T-helper 1 cell (primary cell): ENCODE results near the gene PSMB2.
"Not testable (repeated sequence)": the region's sequence is repeated elsewhere in the genome, so short reads cannot be mapped to it uniquely, and the experiment has no call there.

Experiments
- DNase-seq, 5 donors: peaks; one replicate each; pipeline ENCODE4 v3.0.0-alpha.2; 2012 to 2020
- total RNA-seq, 4 donors: gene quantifications; one replicate each; lab custom pipeline; 2026; lab: John Stamatoyannopoulos, UW

Gene PSMB2
- 33.2 to 46.1 (median 41.9) reads per million in 4 donors for total RNA-seq

- DNase-seq = peak; percentile 86 to 95 (median 91)
Observed at GRCh38 chr1:35641233-35641866, at the start of gene PSMB2. Gene PSMB2, minus strand, starts transcription at chr1:35641526. Its CDS starts 94 bp downstream, at chr1:35641432.

DNA sequence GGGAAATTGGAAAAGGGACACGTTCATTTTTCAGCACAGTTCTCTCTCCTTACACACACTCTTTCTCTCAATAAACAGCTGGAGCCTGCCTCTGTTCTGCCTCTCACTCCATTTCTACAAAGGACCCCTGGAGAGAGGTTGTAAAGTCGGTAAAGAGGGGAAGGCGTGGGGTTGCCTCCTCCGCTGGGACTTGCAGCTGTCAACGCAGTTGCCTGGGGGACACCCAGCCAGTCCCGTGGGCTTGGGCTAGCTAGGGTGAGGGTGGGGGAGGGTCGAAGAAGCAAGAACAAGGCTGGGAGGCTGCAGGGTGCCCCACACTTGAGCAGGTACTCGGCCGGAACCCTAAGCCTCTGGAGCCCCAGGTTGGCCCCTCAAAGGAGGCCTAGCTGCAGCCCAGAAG is 49.8 kb upstream of the PSMB2 start:
- DNase-seq = no peak

DNA sequence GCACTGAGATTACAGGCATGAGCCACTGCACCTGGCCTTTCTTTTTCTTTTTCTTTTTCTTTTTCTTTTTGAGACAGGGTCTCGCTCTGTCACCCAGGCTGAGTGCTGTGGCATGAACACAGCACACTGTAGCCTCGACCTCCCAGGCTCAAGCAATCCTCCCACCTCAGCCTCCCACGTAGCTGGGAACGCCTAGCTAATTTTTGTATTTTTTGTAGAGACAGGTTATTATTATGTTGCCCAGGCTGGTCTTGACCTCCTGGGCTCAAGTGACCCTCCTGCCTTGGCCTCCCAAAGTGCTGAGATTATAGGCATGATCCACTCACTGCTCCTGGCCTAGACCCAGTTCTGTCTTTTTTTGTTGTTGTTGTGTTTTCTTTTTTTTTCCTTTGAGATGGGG is 48.8 kb upstream of the PSMB2 start:
- DNase-seq = not testable (repeated sequence)

DNA sequence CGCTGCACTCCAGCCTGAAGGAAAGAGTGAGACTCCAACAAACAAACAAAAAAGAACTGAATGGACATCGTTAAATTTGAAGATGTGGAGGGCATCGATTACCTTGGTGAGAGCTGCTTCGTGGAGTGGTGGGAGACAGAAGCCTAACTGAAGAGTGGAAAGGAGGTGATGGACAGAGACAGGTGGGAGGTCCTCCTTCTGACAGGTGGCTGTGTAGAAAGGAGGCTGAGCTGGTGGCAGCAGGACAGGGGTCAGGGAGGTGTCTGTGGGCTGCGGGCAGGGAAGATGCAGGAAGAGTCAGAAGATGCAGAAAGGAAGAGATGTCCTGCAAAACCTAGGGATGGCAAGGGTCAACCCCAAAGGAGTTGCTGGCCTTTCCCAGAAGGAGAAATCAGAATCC is 46.8 kb upstream of the PSMB2 start:
- DNase-seq = no peak

GRCh38 chr1:35683012-35683411 is 41.7 kb upstream of the PSMB2 start:
- no peak for DNase-seq

- DNase-seq = no peak
Observed at GRCh38 chr1:35680271-35680670, 38.9 kb upstream of the PSMB2 start.

GRCh38 chr1:35675773-35676172 is 34.4 kb upstream of the PSMB2 start:
- no peak for DNase-seq

- DNase-seq = no peak
Observed at GRCh38 chr1:35674111-35674510, 32.8 kb upstream of the PSMB2 start.

- no peak for DNase-seq
Observed at GRCh38 chr1:35672116-35672515, 30.8 kb upstream of the PSMB2 start.

- DNase-seq = no peak
Observed at GRCh38 chr1:35668506-35668905, 27.2 kb upstream of the PSMB2 start.

GRCh38 chr1:35666916-35667315 is 25.6 kb upstream of the PSMB2 start:
- no peak for DNase-seq

DNA sequence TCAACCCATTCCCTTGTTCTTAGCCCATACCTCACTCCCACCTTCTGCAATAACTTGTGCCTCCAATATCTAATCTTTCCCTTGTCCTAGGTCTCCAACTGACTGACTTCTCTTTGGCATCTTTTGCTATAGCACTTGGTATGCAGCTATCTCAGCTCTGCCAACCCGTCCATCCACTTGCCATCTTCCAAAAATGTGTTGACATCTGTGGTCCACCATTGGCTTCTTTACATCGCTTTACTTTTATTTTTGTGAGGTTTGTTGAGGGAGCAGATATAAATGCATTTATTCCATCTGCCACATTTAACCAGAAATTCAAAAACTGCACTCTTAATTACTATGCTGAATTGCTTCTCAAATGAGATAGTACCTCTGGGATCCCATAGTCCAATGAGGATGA is 24.9 kb upstream of the PSMB2 start:
- no peak for DNase-seq

- no peak for DNase-seq
Observed at GRCh38 chr1:35663434-35663833, 22.1 kb upstream of the PSMB2 start.

DNA sequence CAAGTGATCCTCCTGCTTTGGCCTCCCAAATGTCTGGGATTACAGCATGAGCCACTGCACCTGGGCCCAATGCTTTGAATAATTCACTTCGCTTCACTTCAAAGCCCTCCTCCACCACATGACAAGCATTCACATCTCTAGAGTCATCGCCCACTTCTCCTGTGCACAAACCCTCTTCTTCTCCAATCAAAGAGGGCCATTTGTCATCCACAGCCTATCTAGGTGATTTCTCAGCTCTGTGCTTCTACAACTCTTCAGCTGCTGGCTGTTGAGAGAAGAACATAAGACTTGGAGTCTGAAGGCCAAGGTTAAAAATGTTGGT is 20.1 kb upstream of the PSMB2 start:
- no peak for DNase-seq

- no peak for DNase-seq
Observed at GRCh38 chr1:35660581-35661473, 19.5 kb upstream of the PSMB2 start.

GRCh38 chr1:35659589-35659988 is 18.3 kb upstream of the PSMB2 start:
- DNase-seq = no peak

DNA sequence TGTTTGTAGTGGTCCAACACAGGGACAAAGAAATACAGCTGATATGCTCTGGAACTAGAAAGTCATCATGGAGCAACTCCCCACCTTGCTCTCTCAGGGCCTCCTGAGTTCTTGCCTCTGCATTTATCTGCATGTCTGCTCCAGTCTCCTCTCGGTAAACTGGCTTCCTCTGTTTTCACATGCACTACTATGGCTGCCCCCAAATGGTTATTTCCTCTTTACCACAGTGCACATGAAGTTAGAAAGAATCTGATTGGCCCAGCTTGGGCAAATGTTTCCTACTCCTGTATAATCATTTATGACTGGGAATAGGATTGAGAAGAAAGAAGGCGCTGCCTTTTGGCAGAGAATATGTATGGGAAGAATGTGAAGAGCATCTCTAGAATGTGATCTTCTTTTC is 16.5 kb upstream of the PSMB2 start:
- DNase-seq = no peak

DNA sequence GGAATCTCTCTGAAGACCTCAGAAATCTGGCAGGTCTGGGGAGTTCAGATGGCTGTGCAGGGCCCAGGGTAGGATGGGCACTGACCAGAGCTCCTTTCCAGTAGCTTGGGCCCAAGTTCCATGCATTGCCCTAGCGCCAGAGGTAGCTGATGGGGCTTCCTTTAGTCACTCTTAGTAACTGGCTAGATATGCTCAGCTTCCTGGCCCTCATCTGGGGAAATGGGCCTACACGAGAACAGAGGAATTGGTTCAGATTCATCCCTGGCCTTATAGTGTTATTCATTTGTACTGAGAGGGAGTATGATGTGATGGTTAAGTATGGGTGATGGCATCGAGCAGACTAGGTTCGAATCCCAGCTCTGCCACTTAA is 15.5 kb upstream of the PSMB2 start:
- no peak for DNase-seq

GRCh38 chr1:35656148-35656862 is 15.0 kb upstream of the PSMB2 start:
- DNase-seq = no peak

DNA sequence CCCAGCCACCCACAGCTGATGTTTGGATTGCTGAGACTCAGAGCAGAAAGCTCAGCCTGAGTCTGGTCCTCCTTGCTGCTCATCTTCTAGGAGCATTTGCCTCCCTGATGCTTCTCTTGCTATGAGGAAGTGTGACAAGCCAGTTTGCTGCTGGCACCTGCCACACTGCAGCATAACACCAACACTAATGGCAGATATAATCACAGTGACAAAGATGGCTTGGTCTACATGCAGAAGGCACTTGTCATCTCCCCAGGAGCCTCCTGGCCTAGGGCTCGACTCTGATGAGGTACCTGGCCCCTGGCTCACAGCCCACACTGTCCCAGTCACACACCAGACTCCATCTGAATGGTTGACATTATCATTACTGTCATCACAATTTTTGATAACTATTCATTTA is 13.9 kb upstream of the PSMB2 start:
- no peak for DNase-seq

GRCh38 chr1:35650416-35650815 is 9.1 kb upstream of the PSMB2 start:
- DNase-seq = no peak

DNA sequence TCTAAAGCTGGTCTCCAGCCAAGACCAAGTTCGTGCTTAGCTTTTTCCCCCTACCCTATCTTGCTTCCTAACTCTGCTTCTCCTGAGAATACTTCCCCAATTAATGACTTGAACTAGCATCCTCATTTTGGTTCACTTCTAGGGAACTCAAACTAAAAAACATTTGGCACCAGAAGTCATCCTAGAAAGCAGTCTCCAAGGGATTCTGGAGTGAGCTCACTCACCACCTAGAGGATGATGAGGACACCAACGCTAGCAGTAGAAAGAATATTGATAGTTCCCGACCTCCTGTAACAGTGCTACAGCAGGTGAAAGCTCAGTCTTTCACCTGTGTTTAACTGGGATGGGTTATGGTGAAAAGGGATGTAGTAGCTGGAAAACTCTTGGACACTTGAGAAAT is 4.7 kb upstream of the PSMB2 start:
- DNase-seq = no peak

DNA sequence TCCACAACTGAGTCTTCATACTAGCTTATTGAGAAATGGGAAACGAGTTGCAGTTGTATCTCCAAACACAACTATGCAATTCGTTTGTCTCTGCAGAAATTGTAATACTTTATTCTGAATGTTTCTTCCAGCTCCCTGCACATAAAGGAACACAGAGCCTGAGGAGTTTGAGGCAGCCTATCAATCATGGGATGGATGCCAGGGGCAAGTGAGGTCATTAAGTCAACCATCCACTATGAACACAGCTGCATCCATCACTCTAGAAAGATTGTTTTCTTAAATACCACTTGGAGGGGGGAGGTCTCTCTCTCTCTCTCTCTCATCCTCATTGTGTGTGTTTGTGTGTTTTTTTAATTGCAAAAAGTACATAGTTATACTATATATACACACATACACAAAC is 2.9 kb upstream of the PSMB2 start:
- DNase-seq = no peak

DNA sequence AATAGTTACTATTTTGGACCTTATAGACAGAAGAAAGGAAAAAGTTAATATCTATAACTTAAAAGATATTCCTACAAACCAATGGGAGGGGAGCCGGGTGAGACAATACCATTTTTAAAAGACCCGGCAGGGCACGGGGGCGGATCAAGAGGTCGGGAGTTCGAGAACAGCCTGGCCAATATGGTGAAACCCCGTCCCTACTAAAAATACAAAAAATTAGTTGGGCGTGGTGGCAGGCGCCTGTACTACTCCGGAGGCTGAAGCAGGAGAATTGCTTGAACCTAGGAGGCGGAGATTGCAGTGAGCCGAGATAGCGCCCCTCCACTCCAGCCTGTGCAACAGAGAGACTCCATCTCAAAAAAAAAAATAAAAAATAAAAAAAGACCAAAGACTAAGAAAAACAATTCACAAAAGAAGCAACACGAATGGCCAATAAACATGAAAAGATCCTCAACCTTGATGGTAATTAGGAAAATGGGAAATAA is 1.2 kb upstream of the PSMB2 start:
- DNase-seq = no peak
